GM23338 (cell line): ENCODE measurements around the gene SF3B2.

Experiments
- CREB1 ChIP-seq: fragments of 250-450 bp; sonication (Bioruptor Pico); IDR thresholded peaks from 2 replicates; pipeline ENCODE4 v1.5.0; 2020; ENCODE audit warnings: low read depth, mild to moderate bottlenecking, moderate library complexity
- EZH2 ChIP-seq: fragments of 200-600 bp; sonication (generic); IDR thresholded peaks from one replicate; pipeline ENCODE4 v1.8.0; 2017; ENCODE audit warnings: antibody characterized with exemption, mild to moderate bottlenecking, low read depth; ENCODE audit not compliant: unreplicated experiment
- EZH2phosphoT487 ChIP-seq: fragments of 200-600 bp; sonication (generic); IDR thresholded peaks from one replicate; pipeline ENCODE4 v1.8.1; 2018; ENCODE audit warnings: antibody characterized with exemption; ENCODE audit not compliant: unreplicated experiment
- JUNB ChIP-seq: IDR thresholded peaks from one replicate; pipeline ENCODE4 v1.6.1; 2016; ENCODE audit warnings: antibody characterized with exemption; ENCODE audit not compliant: unreplicated experiment
- POLR2AphosphoS5 ChIP-seq: IDR thresholded peaks from 2 replicates; pipeline ENCODE4 v1.6.1; 2016; ENCODE audit warnings: antibody characterized with exemption, low read depth
- STAT1 ChIP-seq: IDR thresholded peaks from one replicate; pipeline ENCODE4 v1.6.1; 2016; ENCODE audit warnings: antibody characterized with exemption; ENCODE audit not compliant: unreplicated experiment
- ZNF114 ChIP-seq: fragments of 250-450 bp; sonication (Bioruptor Pico); IDR thresholded peaks from 2 replicates; pipeline ENCODE4 v1.5.0; 2020; ENCODE audit warnings: mild to moderate bottlenecking, moderate library complexity
- ZNF331 ChIP-seq: fragments of 250-450 bp; sonication (Bioruptor Pico); IDR thresholded peaks from 2 replicates; pipeline ENCODE4 v1.5.0; 2020; ENCODE audit warnings: low read depth, mild to moderate bottlenecking, moderate library complexity
- TF ChIP-seq, protein P1 (sequence below), 2 experiments: fragments of 200-600 bp in 1 of 2; sonication (generic) in 1 of 2; conservative IDR thresholded peaks; 2 replicates each; pipeline versions ENCODE4 v1.5.1 to v1.6.1; 2016 to 2017; ENCODE audit warnings: antibody characterized with exemption in 2 of 2, low read depth in 2 of 2, mild to moderate bottlenecking in 2 of 2, moderate library complexity in 1 of 2
- TF ChIP-seq, protein P2 (sequence below): IDR thresholded peaks from one replicate; pipeline ENCODE4 v1.6.1; 2018; ENCODE audit warnings: antibody characterized with exemption; ENCODE audit not compliant: unreplicated experiment
- TF ChIP-seq, protein P3 (sequence below): IDR thresholded peaks from 2 replicates; pipeline ENCODE4 v1.6.1; 2016; ENCODE audit warnings: antibody characterized with exemption
- TF ChIP-seq, protein P4 (sequence below): fragments of 250-450 bp; sonication (Bioruptor Pico); IDR thresholded peaks from 2 replicates; pipeline ENCODE4 v1.5.0; 2020; ENCODE audit warnings: mild to moderate bottlenecking, moderate library complexity

DNA sequence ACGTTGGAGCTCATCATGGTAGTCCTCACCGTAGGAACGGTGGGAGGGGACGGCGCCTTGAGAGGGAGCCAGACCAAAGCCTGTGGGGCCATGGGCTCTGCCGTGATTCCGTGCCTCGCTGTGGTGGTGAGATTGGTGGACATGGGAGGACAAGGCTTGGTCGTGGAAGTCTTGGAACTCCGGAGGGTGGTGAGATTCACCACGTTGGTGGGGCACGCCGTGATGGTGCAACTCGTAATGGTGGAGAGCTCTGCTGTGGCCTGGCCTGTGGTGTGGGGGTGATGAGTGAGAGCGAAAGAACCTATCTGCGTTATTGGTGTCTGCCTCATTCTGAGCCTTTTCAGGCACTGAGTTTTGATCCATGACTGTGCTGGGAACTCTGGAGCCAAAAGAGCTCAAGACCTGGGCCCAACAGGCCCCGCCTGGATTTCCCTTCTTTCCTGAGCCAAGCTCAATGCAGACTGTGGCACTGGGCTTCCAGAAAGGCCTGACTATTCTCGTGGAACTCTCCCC lies 26.1 kb upstream of the SF3B2 start, which contains the start of gene CATSPER1:
- no peak for TF ChIP-seq POLR2AphosphoS5
- no peak for TF ChIP-seq CREB1 (CRISPR knock-in tag)
- TF ChIP-seq, protein P1, sequence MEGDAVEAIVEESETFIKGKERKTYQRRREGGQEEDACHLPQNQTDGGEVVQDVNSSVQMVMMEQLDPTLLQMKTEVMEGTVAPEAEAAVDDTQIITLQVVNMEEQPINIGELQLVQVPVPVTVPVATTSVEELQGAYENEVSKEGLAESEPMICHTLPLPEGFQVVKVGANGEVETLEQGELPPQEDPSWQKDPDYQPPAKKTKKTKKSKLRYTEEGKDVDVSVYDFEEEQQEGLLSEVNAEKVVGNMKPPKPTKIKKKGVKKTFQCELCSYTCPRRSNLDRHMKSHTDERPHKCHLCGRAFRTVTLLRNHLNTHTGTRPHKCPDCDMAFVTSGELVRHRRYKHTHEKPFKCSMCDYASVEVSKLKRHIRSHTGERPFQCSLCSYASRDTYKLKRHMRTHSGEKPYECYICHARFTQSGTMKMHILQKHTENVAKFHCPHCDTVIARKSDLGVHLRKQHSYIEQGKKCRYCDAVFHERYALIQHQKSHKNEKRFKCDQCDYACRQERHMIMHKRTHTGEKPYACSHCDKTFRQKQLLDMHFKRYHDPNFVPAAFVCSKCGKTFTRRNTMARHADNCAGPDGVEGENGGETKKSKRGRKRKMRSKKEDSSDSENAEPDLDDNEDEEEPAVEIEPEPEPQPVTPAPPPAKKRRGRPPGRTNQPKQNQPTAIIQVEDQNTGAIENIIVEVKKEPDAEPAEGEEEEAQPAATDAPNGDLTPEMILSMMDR (conservative IDR thresholded peaks at IDR 0.05; ENCODE audit: low read depth in 2 of 2), result no peak
- no peak for TF ChIP-seq EZH2phosphoT487
- TF ChIP-seq EZH2, result no peak
- no peak for TF ChIP-seq ZNF331 (CRISPR knock-in tag)
- TF ChIP-seq, protein P2, sequence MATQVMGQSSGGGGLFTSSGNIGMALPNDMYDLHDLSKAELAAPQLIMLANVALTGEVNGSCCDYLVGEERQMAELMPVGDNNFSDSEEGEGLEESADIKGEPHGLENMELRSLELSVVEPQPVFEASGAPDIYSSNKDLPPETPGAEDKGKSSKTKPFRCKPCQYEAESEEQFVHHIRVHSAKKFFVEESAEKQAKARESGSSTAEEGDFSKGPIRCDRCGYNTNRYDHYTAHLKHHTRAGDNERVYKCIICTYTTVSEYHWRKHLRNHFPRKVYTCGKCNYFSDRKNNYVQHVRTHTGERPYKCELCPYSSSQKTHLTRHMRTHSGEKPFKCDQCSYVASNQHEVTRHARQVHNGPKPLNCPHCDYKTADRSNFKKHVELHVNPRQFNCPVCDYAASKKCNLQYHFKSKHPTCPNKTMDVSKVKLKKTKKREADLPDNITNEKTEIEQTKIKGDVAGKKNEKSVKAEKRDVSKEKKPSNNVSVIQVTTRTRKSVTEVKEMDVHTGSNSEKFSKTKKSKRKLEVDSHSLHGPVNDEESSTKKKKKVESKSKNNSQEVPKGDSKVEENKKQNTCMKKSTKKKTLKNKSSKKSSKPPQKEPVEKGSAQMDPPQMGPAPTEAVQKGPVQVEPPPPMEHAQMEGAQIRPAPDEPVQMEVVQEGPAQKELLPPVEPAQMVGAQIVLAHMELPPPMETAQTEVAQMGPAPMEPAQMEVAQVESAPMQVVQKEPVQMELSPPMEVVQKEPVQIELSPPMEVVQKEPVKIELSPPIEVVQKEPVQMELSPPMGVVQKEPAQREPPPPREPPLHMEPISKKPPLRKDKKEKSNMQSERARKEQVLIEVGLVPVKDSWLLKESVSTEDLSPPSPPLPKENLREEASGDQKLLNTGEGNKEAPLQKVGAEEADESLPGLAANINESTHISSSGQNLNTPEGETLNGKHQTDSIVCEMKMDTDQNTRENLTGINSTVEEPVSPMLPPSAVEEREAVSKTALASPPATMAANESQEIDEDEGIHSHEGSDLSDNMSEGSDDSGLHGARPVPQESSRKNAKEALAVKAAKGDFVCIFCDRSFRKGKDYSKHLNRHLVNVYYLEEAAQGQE, result no peak
- TF ChIP-seq JUNB, result no peak
- TF ChIP-seq, protein P3, sequence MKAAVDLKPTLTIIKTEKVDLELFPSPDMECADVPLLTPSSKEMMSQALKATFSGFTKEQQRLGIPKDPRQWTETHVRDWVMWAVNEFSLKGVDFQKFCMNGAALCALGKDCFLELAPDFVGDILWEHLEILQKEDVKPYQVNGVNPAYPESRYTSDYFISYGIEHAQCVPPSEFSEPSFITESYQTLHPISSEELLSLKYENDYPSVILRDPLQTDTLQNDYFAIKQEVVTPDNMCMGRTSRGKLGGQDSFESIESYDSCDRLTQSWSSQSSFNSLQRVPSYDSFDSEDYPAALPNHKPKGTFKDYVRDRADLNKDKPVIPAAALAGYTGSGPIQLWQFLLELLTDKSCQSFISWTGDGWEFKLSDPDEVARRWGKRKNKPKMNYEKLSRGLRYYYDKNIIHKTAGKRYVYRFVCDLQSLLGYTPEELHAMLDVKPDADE, result no peak
- TF ChIP-seq STAT1, result no peak
- no peak for TF ChIP-seq ZNF114 (CRISPR knock-in tag)
- TF ChIP-seq, protein P4, sequence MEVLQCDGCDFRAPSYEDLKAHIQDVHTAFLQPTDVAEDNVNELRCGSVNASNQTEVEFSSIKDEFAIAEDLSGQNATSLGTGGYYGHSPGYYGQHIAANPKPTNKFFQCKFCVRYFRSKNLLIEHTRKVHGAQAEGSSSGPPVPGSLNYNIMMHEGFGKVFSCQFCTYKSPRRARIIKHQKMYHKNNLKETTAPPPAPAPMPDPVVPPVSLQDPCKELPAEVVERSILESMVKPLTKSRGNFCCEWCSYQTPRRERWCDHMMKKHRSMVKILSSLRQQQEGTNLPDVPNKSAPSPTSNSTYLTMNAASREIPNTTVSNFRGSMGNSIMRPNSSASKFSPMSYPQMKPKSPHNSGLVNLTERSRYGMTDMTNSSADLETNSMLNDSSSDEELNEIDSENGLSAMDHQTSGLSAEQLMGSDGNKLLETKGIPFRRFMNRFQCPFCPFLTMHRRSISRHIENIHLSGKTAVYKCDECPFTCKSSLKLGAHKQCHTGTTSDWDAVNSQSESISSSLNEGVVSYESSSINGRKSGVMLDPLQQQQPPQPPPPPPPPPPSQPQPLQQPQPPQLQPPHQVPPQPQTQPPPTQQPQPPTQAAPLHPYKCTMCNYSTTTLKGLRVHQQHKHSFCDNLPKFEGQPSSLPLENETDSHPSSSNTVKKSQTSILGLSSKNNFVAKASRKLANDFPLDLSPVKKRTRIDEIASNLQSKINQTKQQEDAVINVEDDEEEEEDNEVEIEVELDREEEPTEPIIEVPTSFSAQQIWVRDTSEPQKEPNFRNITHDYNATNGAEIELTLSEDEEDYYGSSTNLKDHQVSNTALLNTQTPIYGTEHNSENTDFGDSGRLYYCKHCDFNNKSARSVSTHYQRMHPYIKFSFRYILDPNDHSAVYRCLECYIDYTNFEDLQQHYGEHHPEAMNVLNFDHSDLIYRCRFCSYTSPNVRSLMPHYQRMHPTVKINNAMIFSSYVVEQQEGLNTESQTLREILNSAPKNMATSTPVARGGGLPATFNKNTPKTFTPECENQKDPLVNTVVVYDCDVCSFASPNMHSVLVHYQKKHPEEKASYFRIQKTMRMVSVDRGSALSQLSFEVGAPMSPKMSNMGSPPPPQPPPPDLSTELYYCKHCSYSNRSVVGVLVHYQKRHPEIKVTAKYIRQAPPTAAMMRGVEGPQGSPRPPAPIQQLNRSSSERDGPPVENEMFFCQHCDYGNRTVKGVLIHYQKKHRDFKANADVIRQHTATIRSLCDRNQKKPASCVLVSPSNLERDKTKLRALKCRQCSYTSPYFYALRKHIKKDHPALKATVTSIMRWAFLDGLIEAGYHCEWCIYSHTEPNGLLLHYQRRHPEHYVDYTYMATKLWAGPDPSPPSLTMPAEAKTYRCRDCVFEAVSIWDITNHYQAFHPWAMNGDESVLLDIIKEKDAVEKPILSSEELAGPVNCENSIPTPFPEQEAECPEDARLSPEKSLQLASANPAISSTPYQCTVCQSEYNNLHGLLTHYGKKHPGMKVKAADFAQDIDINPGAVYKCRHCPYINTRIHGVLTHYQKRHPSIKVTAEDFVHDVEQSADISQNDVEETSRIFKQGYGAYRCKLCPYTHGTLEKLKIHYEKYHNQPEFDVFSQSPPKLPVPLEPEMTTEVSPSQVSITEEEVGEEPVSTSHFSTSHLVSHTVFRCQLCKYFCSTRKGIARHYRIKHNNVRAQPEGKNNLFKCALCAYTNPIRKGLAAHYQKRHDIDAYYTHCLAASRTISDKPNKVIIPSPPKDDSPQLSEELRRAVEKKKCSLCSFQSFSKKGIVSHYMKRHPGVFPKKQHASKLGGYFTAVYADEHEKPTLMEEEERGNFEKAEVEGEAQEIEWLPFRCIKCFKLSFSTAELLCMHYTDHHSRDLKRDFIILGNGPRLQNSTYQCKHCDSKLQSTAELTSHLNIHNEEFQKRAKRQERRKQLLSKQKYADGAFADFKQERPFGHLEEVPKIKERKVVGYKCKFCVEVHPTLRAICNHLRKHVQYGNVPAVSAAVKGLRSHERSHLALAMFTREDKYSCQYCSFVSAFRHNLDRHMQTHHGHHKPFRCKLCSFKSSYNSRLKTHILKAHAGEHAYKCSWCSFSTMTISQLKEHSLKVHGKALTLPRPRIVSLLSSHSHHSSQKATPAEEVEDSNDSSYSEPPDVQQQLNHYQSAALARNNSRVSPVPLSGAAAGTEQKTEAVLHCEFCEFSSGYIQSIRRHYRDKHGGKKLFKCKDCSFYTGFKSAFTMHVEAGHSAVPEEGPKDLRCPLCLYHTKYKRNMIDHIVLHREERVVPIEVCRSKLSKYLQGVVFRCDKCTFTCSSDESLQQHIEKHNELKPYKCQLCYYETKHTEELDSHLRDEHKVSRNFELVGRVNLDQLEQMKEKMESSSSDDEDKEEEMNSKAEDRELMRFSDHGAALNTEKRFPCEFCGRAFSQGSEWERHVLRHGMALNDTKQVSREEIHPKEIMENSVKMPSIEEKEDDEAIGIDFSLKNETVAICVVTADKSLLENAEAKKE (CRISPR knock-in tag), result no peak
